Psoas muscle (tissue), 8 donors: ENCODE measurements around the gene BAHCC1. TPM values are rescaled to one million over a fixed set of nuclear protein-coding genes. Genes with fewer than 3 reads are reported as not detected.
A peak's percentile ranks its signal among the peaks of the same experiment; 100 is the strongest.

ENCODE experiments used
- ATAC-seq, 4 donors: fragments of 200-7000 bp; cut with Tn5 transposase; one replicate each; pipeline ENCODE4 v1.9.1; 2020; ENCODE audit warnings: moderate library complexity in 3 of 4, mild to moderate bottlenecking in 2 of 4
- DNase-seq, 2 donors: peaks; one replicate each; pipeline ENCODE4 v3.0.0-alpha.2; 2020
- H3K27ac ChIP-seq: fragments of 200-600 bp; one replicate; pipeline ENCODE4 v1.8.0; 2022
- H3K27me3 ChIP-seq, 3 donors: fragments of 200-600 bp in 1 of 3; one replicate each; pipeline versions ENCODE4 v1.6.1 to v1.8.0; 2013 to 2022; ENCODE audit warnings: low read length in 2 of 3, mild to moderate bottlenecking in 2 of 3, moderate library complexity in 1 of 3; ENCODE audit not compliant: insufficient read depth in 3 of 3
- H3K36me3 ChIP-seq, 2 donors: fragments of 200-600 bp in 1 of 2; one replicate each; pipeline versions ENCODE4 v1.6.1 to v1.8.0; 2013 to 2022; ENCODE audit warnings: low read depth in 1 of 2, mild to moderate bottlenecking in 1 of 2, moderate library complexity in 1 of 2; ENCODE audit not compliant: insufficient read depth in 1 of 2
- H3K4me1 ChIP-seq: fragments of 200-600 bp; one replicate; pipeline ENCODE4 v1.8.0; 2022
- H3K4me3 ChIP-seq: fragments of 200-600 bp; one replicate; pipeline ENCODE4 v1.8.0; 2022; ENCODE audit warnings: mild to moderate bottlenecking
- H3K9me3 ChIP-seq: fragments of 200-600 bp; one replicate; pipeline ENCODE4 v1.8.0; 2022
- WGBS, 3 donors: extraction: QIAGEN DNeasy Blood & Tissue Kit; methylation state at CpG; one replicate each; pipeline versions ENCODE4 v1.1.6 to v1.1.7; 2013; 5-methylcytosine and 5-hydroxymethylcytosine counted together
- intact Hi-C, 2 donors: fragments of 100-400 bp; cut with DNase I; formaldehyde crosslinking; loops; one replicate each; pipeline versions ENCODE4 v1.11.0 to v1.14.2; 2022
- polyA plus RNA-seq, 3 donors: library from polyadenylated mRNA; stranded (reverse); fragments of 200-250 nt; gene quantifications; one replicate each; pipeline ENCODE4 v1.2.3, GENCODE V29; 2013
- total RNA-seq, 4 donors: library from RNA; stranded (reverse); fragmentation: NEBNext Ultra II Directional in 2 of 4; extraction: Animal tissue kit (Norgen Biotek cat#: 25700) in 2 of 4; gene quantifications; one replicate each; pipeline versions ENCODE4 v1.2.1 to v1.2.4, GENCODE V29; 2021 to 2023
- TF ChIP-seq, protein P1 (sequence below): fragments of 200-600 bp; IDR thresholded peaks from one replicate; pipeline ENCODE4 v1.8.0; 2022; ENCODE audit warnings: antibody characterized with exemption
- donor health status: healthy with polysubstance abuse.
- donor health status: DM: no; HTN: no; CAD: no; lungs with moderate emphysema.
- donor health status: Bipolar disorder and iron deficiency.
- donor health status: healthy.
- donor health status: DM: yes; HTN: yes; CAD: no.
- donor health status: DM: no; HTN: no; CAD: no.
- donor health status: DM: no; HTN: no; CAD: no.
- donor health status: DM: yes; HTN: yes; CAD: no.

Gene BAHCC1
- total and polyA plus RNA-seq, 7 donors: 2.8 to 10.7 (median 6.6) TPM

DNA sequence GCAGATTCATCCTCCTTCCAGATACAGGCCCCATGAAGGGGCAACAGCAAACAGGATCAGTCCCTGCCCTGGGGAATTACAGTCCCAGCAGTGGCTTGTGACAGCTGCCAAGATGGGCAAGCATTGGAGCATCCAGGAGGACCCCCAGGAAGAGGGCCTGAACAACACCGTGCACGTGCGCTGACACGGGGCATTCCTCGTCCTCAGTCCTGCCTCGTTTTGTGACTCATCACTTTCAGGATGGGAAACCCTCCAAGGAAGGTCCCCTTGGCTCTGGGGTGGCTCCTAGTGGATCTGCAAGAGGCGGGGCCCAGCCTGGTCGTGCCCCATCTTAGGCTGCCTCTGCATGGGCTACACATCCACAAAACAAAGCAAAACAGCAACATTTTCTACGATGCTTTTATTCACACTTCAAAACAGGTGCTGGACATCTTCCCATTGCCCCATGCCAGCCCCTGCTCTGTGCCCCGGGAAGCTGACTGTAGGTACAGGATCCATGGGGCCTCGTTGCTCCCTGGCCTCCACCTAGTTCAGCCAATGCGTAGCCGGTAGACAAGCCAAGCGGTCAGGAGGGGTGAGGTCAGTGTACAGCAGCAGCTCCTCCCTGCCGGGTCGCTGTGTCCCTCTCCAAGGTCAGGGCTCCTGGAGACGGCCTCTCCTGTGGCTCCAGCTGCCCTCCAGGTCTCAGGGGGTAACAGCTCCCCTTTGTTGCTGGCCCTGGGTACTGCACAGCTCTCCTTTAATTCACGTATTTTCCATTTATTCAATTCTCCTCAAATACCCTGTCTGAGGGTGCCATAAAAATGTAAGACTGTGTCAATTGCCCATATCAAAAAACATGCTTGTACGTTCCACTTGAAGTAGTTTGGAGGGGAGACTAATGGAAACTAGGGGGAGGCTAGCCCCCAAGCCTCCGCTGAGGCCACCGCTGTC, 85.1 kb downstream of the BAHCC1 start:
- intact Hi-C loops: loop anchor here in 1 of 2 donors (5.0 kb wide), 3 partner anchors 78 to 223 kb away; no protein-coding TSS in a partner anchor
- Histone ChIP-seq H3K27ac (peak overlapping the region; percentile 64), H3K4me3 (peak overlapping the region; percentile 70)

GRCh38 chr17:81481073-81481799, 86.0 kb downstream of the BAHCC1 start:
- Histone ChIP-seq H3K36me3 (no peaks in the 10 kb centered on the region), H3K9me3 (no peaks in the 10 kb centered on the region), H3K4me3 (peak overlapping the region; percentile 70), H3K4me1 (peaks cover 27% of the 10 kb centered on the region), H3K27ac (peak overlapping the region; percentile 64), H3K27me3 (no peaks in the 10 kb centered on the region)
- intact Hi-C loops: loop anchor here in 1 of 2 donors (5.0 kb wide), 3 partner anchors 79 to 224 kb away; no protein-coding TSS in a partner anchor
- ATAC-seq (peak; percentile 73 to 79 (median 75)), DNase-seq (peak; percentile 83 to 89)
- TF ChIP-seq, protein P1, sequence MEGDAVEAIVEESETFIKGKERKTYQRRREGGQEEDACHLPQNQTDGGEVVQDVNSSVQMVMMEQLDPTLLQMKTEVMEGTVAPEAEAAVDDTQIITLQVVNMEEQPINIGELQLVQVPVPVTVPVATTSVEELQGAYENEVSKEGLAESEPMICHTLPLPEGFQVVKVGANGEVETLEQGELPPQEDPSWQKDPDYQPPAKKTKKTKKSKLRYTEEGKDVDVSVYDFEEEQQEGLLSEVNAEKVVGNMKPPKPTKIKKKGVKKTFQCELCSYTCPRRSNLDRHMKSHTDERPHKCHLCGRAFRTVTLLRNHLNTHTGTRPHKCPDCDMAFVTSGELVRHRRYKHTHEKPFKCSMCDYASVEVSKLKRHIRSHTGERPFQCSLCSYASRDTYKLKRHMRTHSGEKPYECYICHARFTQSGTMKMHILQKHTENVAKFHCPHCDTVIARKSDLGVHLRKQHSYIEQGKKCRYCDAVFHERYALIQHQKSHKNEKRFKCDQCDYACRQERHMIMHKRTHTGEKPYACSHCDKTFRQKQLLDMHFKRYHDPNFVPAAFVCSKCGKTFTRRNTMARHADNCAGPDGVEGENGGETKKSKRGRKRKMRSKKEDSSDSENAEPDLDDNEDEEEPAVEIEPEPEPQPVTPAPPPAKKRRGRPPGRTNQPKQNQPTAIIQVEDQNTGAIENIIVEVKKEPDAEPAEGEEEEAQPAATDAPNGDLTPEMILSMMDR: no peak
- 6 to 15% (median 7%) methylated on average over 38 to 94 of the region's 94 CpGs for WGBS, 3 donors

More for the DNA sequence above, 85.1 kb downstream of the BAHCC1 start:
- Histone ChIP-seq H3K27me3 (no peaks in the 10 kb centered on the region), H3K36me3 (no peaks in the 10 kb centered on the region), H3K9me3 (no peaks in the 10 kb centered on the region), H3K4me1 (peaks cover 27% of the 10 kb centered on the region)
- peak; percentile 75 to 82 for DNase-seq
- TF ChIP-seq, protein P1: no peak
- 35 to 60% (median 37%) methylated on average over 21 of the region's 21 CpGs for WGBS, 3 donors
- ATAC-seq: peak in 3 of 4 donors; percentile 20 to 43 (median 28)

- Histone ChIP-seq H3K27ac (peak overlapping the region; percentile 64), H3K4me1 (peaks cover 27% of the 10 kb centered on the region), H3K36me3 (no peaks in the 10 kb centered on the region), H3K9me3 (no peaks in the 10 kb centered on the region), H3K4me3 (peak overlapping the region; percentile 70), H3K27me3 (no peaks in the 10 kb centered on the region)
- 70 to 76% (median 74%) methylated on average over 18 of the region's 18 CpGs for WGBS, 3 donors
- TF ChIP-seq, protein P1: no peak
- ATAC-seq (no peak), DNase-seq (no peak)
- intact Hi-C loops: loop anchor here in 1 of 2 donors (5.0 kb wide), 3 partner anchors 80 to 225 kb away; no protein-coding TSS in a partner anchor
These were observed 86.7 kb downstream of the BAHCC1 start for GRCh38 chr17:81481815-81482505.

DNA sequence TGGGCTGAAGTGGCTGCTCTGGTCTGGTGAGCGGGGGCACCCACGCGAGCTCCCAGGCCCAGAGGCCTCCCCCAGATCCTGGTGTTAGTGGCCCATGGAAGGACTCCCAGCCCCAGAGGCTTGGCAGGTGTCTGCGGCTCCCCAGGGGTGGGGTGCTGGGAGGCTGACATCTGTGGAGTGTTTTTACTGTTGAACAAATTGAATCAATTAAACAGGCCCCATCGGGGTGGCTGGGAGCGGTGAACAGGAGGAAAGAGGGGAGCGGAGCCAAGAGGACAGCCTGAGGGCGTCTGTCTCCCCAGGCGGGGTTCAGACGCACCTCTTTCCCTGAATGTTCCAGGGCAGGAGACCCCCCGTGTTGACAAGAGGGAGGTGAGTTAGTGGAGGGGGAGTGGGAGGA, 87.4 kb downstream of the BAHCC1 start:
- TF ChIP-seq, protein P1: no peak
- no peak for ATAC-seq
- WGBS, 3 donors: 66 to 76% (median 73%) methylated on average over 11 of the region's 11 CpGs
- intact Hi-C loops: loop anchor here in 1 of 2 donors (5.0 kb wide), 3 partner anchors 80 to 225 kb away; no protein-coding TSS in a partner anchor
- peak overlapping the region; percentile 81 for H3K27ac ChIP-seq
- peaks cover 31% of the 10 kb centered on the region for H3K4me1 ChIP-seq
- peak overlapping the region; percentile 64 for H3K4me3 ChIP-seq
- no peaks in the 10 kb centered on the region for H3K36me3 ChIP-seq
- H3K9me3 ChIP-seq: no peaks in the 10 kb centered on the region
- no peaks in the 10 kb centered on the region for H3K27me3 ChIP-seq
- DNase-seq: no peak
